ENCODE data around the gene WNT2B. TPM values are rescaled to one million over a fixed set of nuclear protein-coding genes. Genes with fewer than 3 reads are reported as not detected.

The WNT2B gene
- total and polyA plus RNA-seq, 2 of the 8 experiments (the other 6 are each of a cell fraction or from before 2014, with no cell fraction given) = 0.33 to 2.0 TPM

GRCh38 chr1:112518186-112518585 is 9.4 kb downstream of the WNT2B start:
- H3K23ac ChIP-seq (ENCODE audit: insufficient read length) = no peak overlapping the region
- H3K4ac ChIP-seq (replicated peaks; ENCODE audit: insufficient read length, low read depth, low read length) = no peak overlapping the region
- no peaks in the 10 kb centered on the region for H3K36me3 ChIP-seq (ENCODE audit: control insufficient read depth in 2 of 4, insufficient read depth in 4 of 4, low read length in 3 of 4)
- H3K9me3 ChIP-seq (ENCODE audit: insufficient read depth in 2 of 2, low read depth in 1 of 2, low read length in 1 of 2) = no peaks in the 10 kb centered on the region
- H2AFZ ChIP-seq (ENCODE audit: low read length) = no peak overlapping the region
- no peak overlapping the region for H3K18ac ChIP-seq (ENCODE audit: extremely low read depth, low read length)
- H3K23me2 ChIP-seq (ENCODE audit: low read depth, low read length) = no peaks in the 10 kb centered on the region; the same call in 1 of the 2 replicates
- H2BK20ac ChIP-seq (ENCODE audit: low read length) = no peak overlapping the region
- no peak overlapping the region for H2BK15ac ChIP-seq (ENCODE audit: low read length)
- no peak overlapping the region for H3K14ac ChIP-seq (ENCODE audit: insufficient read length)
- 78% methylated on average over 2 of the region's 2 CpGs; no CpG with 5 or more reads in 1 of the 2 experiments for WGBS, 2 experiments (ENCODE audit: extremely low coverage in 1 of 2, insufficient coverage in 1 of 2, insufficient read length in 1 of 2, insufficient replicate concordance in 2 of 2, low coverage in 1 of 2, low lambda C conversion rate in 2 of 2, missing lambda C conversion rate in 1 of 2)
- no peaks in the 10 kb centered on the region for H3K79me2 ChIP-seq (ENCODE audit: control insufficient read depth in 1 of 2, insufficient read depth in 2 of 2, low read length in 2 of 2)
- no peak overlapping the region for H3K56ac ChIP-seq (replicated peaks; ENCODE audit: insufficient read length, low read depth, low read length)
- DNase-seq (ENCODE audit: low read depth in 1 of 2, low spot score in 2 of 2) (no peak), FAIRE-seq (no peak)
- H2BK5ac ChIP-seq (ENCODE audit: low read depth, low read length) = no peak overlapping the region
- H4K8ac ChIP-seq (ENCODE audit: extremely low read depth, insufficient read depth, low read length) = no peak overlapping the region
- ChIA-PET POLR2A (ENCODE audit: partially characterized antibody) (no interaction called here), CTCF (ENCODE audit: partially characterized antibody) (interaction anchor here (0.6 kb wide), 1 partner anchor 9 kb away, joined by 3 read pairs; no protein-coding TSS in a partner anchor)
- H3K79me1 ChIP-seq (ENCODE audit: low read depth, low read length) = no peaks in the 10 kb centered on the region
- H3K27ac ChIP-seq (ENCODE audit: low read depth, low read length) = no peak overlapping the region
- H3K9ac ChIP-seq (replicated peaks in 1 of 4; ENCODE audit: extremely low read depth in 1 of 4, low read depth in 3 of 4, low read length in 3 of 4) = no peak overlapping the region
- H3K4me1 ChIP-seq (replicated peaks in 1 of 4; ENCODE audit: control insufficient read depth in 3 of 4, insufficient read depth in 4 of 4, low read length in 3 of 4) = peaks cover 0 to 3% (median 0%) of the 10 kb centered on the region in 4 experiments; a peak in 1 of 7 replicates
- H3K4me3 ChIP-seq (ENCODE audit: extremely low read depth in 1 of 4, insufficient read depth in 2 of 4, low read depth in 3 of 4, low read length in 4 of 4) = no peak overlapping the region
- H2BK120ac ChIP-seq (replicated peaks; ENCODE audit: low read depth, low read length) = no peak overlapping the region
- H4K5ac ChIP-seq (ENCODE audit: insufficient read length, low read depth, low read length) = no peak overlapping the region
- no peak overlapping the region for H2AK5ac ChIP-seq (ENCODE audit: low read depth, low read length)
- H4K20me1 ChIP-seq (replicated peaks in 1 of 2; ENCODE audit: control insufficient read depth in 1 of 2, insufficient read depth in 2 of 2, low read length in 2 of 2) = no peaks in the 10 kb centered on the region
- H4K91ac ChIP-seq (replicated peaks; ENCODE audit: insufficient read length, low read length) = no peak overlapping the region
- no peak overlapping the region for H2BK12ac ChIP-seq (ENCODE audit: low read depth, low read length)
- H3K27me3 ChIP-seq (replicated peaks in 1 of 4; ENCODE audit: control insufficient read depth in 3 of 4, extremely low read depth in 1 of 4, insufficient read depth in 3 of 4, low read length in 3 of 4) = no peaks in the 10 kb centered on the region; a peak in 1 of 7 replicates
- H3K4me2 ChIP-seq (ENCODE audit: insufficient read depth in 1 of 2, low read depth in 2 of 2, low read length in 2 of 2) = no peak overlapping the region
- TF ChIP-seq SP2 (IDR thresholded peaks at IDR 0.05; ENCODE audit: low read length) = no peak
- TF ChIP-seq TCF12 (IDR thresholded peaks at IDR 0.05; ENCODE audit: low read depth, low read length) = no peak
- no peak for TF ChIP-seq CTCF (IDR thresholded peaks at IDR 0.05; ENCODE audit: control extremely low read depth in 1 of 3, insufficient read depth in 1 of 3, low read depth in 1 of 3, low read length in 3 of 3)
- no peak for TF ChIP-seq SRF (IDR thresholded peaks at IDR 0.05; ENCODE audit: low read depth, low read length)
- TF ChIP-seq CBX8 (IDR thresholded peaks at IDR 0.05; ENCODE audit: borderline replicate concordance, low read depth, low read length) = no peak
- TF ChIP-seq RNF2 (IDR thresholded peaks at IDR 0.05; ENCODE audit: borderline replicate concordance, low read depth, low read length, missing control alignments, poor library complexity, severe bottlenecking) = no peak
- TF ChIP-seq TEAD4 (IDR thresholded peaks at IDR 0.05; ENCODE audit: low read depth, low read length) = no peak
- no peak for TF ChIP-seq CHD2 (IDR thresholded peaks at IDR 0.05; ENCODE audit: low read length)
- no peak for TF ChIP-seq ZNF274 (IDR thresholded peaks at IDR 0.05; ENCODE audit: borderline replicate concordance, extremely low read depth, low read length)
- TF ChIP-seq YY1 (IDR thresholded peaks at IDR 0.05; ENCODE audit: low read depth, low read length) = no peak
- TF ChIP-seq HDAC2 (IDR thresholded peaks at IDR 0.05; ENCODE audit: borderline replicate concordance in 1 of 2, low read depth in 2 of 2, low read length in 2 of 2) = no peak
- TF ChIP-seq CREB1 (IDR thresholded peaks at IDR 0.05) = no peak
